SK-N-SH (cell line): ENCODE measurements around the gene ARHGEF10L. TPM values are rescaled to one million over a fixed set of nuclear protein-coding genes. Genes with fewer than 3 reads are reported as not detected.

Source experiments
- CTCF ChIA-PET: fragments of 300-600, 350-600 bp; formaldehyde crosslinking; extraction: SDS; loops from one replicate; lab custom pipeline; 2021; lab: Yijun Ruan, JAX
- POLR2A ChIA-PET: fragments of 350-600 bp; sonication (Branson Sonifier 250); formaldehyde crosslinking; extraction: SDS; loops from one replicate; lab custom pipeline; 2020; ENCODE audit warnings: antibody characterized with exemption, inconsistent platforms; lab: Yijun Ruan, JAX
- DNase-seq: peaks from one replicate; pipeline ENCODE4 v3.0.0; 2012
- H2AFZ ChIP-seq: fragments of 200-600 bp; sonication (generic); 2 replicates; pipeline ENCODE4 v1.8.1; 2016; ENCODE audit warnings: antibody characterized with exemption, mild to moderate bottlenecking, low read depth
- H3F3A ChIP-seq: fragments of 200-600 bp; sonication (generic); replicated peaks from 2 replicates; pipeline ENCODE3; 2016; ENCODE audit warnings: antibody characterized with exemption, mild to moderate bottlenecking; ENCODE audit not compliant: insufficient read depth
- H3K27ac ChIP-seq, 2 experiments: fragments of 200-500 bp in 1 of 2; fragments of 200-600 bp in 1 of 2; sonication (Bioruptor generic) in 1 of 2; sonication (generic), shearing (Covaris generic) in 1 of 2; 2 replicates each; pipeline versions ENCODE4 v1.5.1 to v1.6.1; 2014 to 2016; ENCODE audit warnings: low read depth in 2 of 2, inconsistent platforms in 1 of 2, low read length in 1 of 2, mild to moderate bottlenecking in 1 of 2, mixed read lengths in 1 of 2
- H3K27me3 ChIP-seq: fragments of 200-600 bp; sonication (generic), shearing (Covaris generic); 2 replicates; pipeline ENCODE4 v1.6.1; 2016; ENCODE audit warnings: mixed run types; ENCODE audit not compliant: insufficient read depth
- H3K36me3 ChIP-seq, 2 experiments: fragments of 200-500 bp in 1 of 2; fragments of 200-600 bp in 1 of 2; sonication (Bioruptor generic) in 1 of 2; sonication (generic) in 1 of 2; replicated peaks in 1 of 2; 2 replicates each; pipeline versions ENCODE3 to v1.5.1; 2014 to 2016; ENCODE audit warnings: low read length in 1 of 2, mild to moderate bottlenecking in 1 of 2; ENCODE audit not compliant: insufficient read depth in 2 of 2, control insufficient read depth in 1 of 2
- H3K4me1 ChIP-seq, 2 experiments: fragments of 200-500 bp in 1 of 2; fragments of 200-600 bp in 1 of 2; sonication (Bioruptor generic) in 1 of 2; sonication (generic), shearing (Covaris generic) in 1 of 2; 2 replicates each; pipeline versions ENCODE4 v1.5.1 to v1.6.1; 2014 to 2016; ENCODE audit warnings: low read depth in 1 of 2, low read length in 1 of 2, mixed run types in 1 of 2; ENCODE audit not compliant: insufficient read depth in 2 of 2, control insufficient read depth in 1 of 2
- H3K4me2 ChIP-seq: fragments of 200-600 bp; sonication (generic), shearing (Covaris generic); 2 replicates; pipeline ENCODE4 v1.6.1; 2017; ENCODE audit warnings: mixed run types
- H3K4me3 ChIP-seq, 2 experiments: fragments of 200-500 bp in 1 of 2; fragments of 200-600 bp in 1 of 2; sonication (Bioruptor generic) in 1 of 2; sonication (generic), shearing (Covaris generic) in 1 of 2; 2 replicates each; pipeline versions ENCODE4 v1.5.1 to v1.8.1; 2014 to 2016; ENCODE audit warnings: low read depth in 2 of 2, inconsistent platforms in 1 of 2, low read length in 1 of 2, mild to moderate bottlenecking in 1 of 2, mixed read lengths in 1 of 2, moderate library complexity in 1 of 2
- H3K79me2 ChIP-seq: fragments of 200-600 bp; sonication (generic); 2 replicates; pipeline ENCODE4 v1.8.1; 2017; ENCODE audit warnings: mild to moderate bottlenecking; ENCODE audit not compliant: insufficient read depth
- H3K9ac ChIP-seq: fragments of 200-600 bp; sonication (generic); 2 replicates; pipeline ENCODE4 v1.6.1; 2017; ENCODE audit warnings: mixed run types
- H3K9me2 ChIP-seq: fragments of 200-600 bp; sonication (generic); 2 replicates; pipeline ENCODE4 v1.6.1; 2017; ENCODE audit warnings: mixed run types
- H3K9me3 ChIP-seq: fragments of 200-600 bp; sonication (generic); 2 replicates; pipeline ENCODE4 v1.6.1; 2017; ENCODE audit warnings: mixed run types, mild to moderate bottlenecking, moderate library complexity
- H4K20me1 ChIP-seq: fragments of 200-600 bp; sonication (generic); 2 replicates; pipeline ENCODE4 v1.6.1; 2017; ENCODE audit warnings: mild to moderate bottlenecking, mixed run types; ENCODE audit not compliant: insufficient read depth
- CHD2 ChIP-seq: fragments of 150-350 bp; IDR thresholded peaks from 2 replicates; pipeline ENCODE4 v1.6.1; 2018; ENCODE audit warnings: low read length; ENCODE audit not compliant: partially characterized antibody
- ELF1 ChIP-seq: IDR thresholded peaks from 2 replicates; pipeline ENCODE4 v1.4.0; 2012
- EP300 ChIP-seq, 2 experiments: IDR thresholded peaks; 2 replicates each; pipeline versions ENCODE4 v1.4.0 to v1.6.1; 2012; ENCODE audit warnings: borderline replicate concordance in 1 of 2, low read depth in 1 of 2, low read length in 1 of 2
- EZH2phosphoT487 ChIP-seq: fragments of 200-600 bp; sonication (generic); IDR thresholded peaks from 2 replicates; pipeline ENCODE4 v1.6.1; 2017; ENCODE audit warnings: low read depth, mixed run types, mild to moderate bottlenecking, antibody characterized with exemption, moderate library complexity, borderline replicate concordance
- FOSL2 ChIP-seq: IDR thresholded peaks from 2 replicates; pipeline ENCODE4 v1.4.0; 2012; ENCODE audit warnings: low read depth, mild to moderate bottlenecking, moderate library complexity, borderline replicate concordance
- FOXJ3 ChIP-seq: sonication (generic); formaldehyde crosslinking; IDR thresholded peaks from 2 replicates; pipeline ENCODE4 v1.5.1; 2020; ENCODE audit warnings: mild to moderate bottlenecking, missing genetic modification reagents
- GATA2 ChIP-seq: sonication (generic); formaldehyde crosslinking; IDR thresholded peaks from 2 replicates; pipeline ENCODE4 v1.5.0; 2020; ENCODE audit warnings: mild to moderate bottlenecking, missing genetic modification reagents
- IRF3 ChIP-seq: fragments of 150-350 bp; IDR thresholded peaks from 2 replicates; pipeline ENCODE4 v1.6.1; 2016; ENCODE audit warnings: mild to moderate bottlenecking, low read depth, low read length
- JUND ChIP-seq: IDR thresholded peaks from 2 replicates; pipeline ENCODE4 v1.4.0; 2012
- MXI1 ChIP-seq: IDR thresholded peaks from 2 replicates; pipeline ENCODE4 v1.6.1; 2012; ENCODE audit warnings: mild to moderate bottlenecking, low read depth, low read length, improper control_type of control experiment
- NFIC ChIP-seq: IDR thresholded peaks from 2 replicates; pipeline ENCODE4 v1.4.0; 2012; ENCODE audit warnings: borderline replicate concordance
- PBX3 ChIP-seq: IDR thresholded peaks from 2 replicates; pipeline ENCODE4; 2012
- POLR2AphosphoS5 ChIP-seq: IDR thresholded peaks from 2 replicates; pipeline ENCODE4 v1.6.1; 2012; ENCODE audit warnings: low read depth, low read length
- RAD21 ChIP-seq: IDR thresholded peaks from 2 replicates; pipeline ENCODE4 v1.6.1; 2012; ENCODE audit warnings: mild to moderate bottlenecking, low read length
- RCOR1 ChIP-seq: fragments of 150-350 bp; IDR thresholded peaks from 2 replicates; pipeline ENCODE4 v1.6.1; 2017; ENCODE audit warnings: antibody characterized with exemption, low read length
- REST ChIP-seq: IDR thresholded peaks from 2 replicates; pipeline ENCODE4 v1.6.1; 2012; ENCODE audit warnings: mild to moderate bottlenecking, low read depth, low read length, moderate library complexity
- RFX5 ChIP-seq: IDR thresholded peaks from 2 replicates; pipeline ENCODE4 v1.6.1; 2012; ENCODE audit warnings: mild to moderate bottlenecking, improper control_type of control experiment, low read length
- RXRA ChIP-seq: IDR thresholded peaks from 2 replicates; pipeline ENCODE4 v1.4.0; 2012; ENCODE audit warnings: low read depth, mild to moderate bottlenecking, borderline replicate concordance
- SIN3A ChIP-seq: IDR thresholded peaks from 2 replicates; pipeline ENCODE4 v1.6.1; 2012; ENCODE audit warnings: low read depth, mild to moderate bottlenecking, low read length, moderate library complexity, borderline replicate concordance
- SMC3 ChIP-seq: IDR thresholded peaks from 2 replicates; pipeline ENCODE4 v1.6.1; 2012; ENCODE audit warnings: low read depth, low read length, improper control_type of control experiment
- TCF12 ChIP-seq: IDR thresholded peaks from 2 replicates; pipeline ENCODE4 v1.4.0; 2012
- TEAD4 ChIP-seq: IDR thresholded peaks from 2 replicates; pipeline ENCODE4 v1.4.0; 2012; ENCODE audit warnings: mild to moderate bottlenecking, borderline replicate concordance; ENCODE audit not compliant: insufficient read depth
- USF1 ChIP-seq: IDR thresholded peaks from 2 replicates; pipeline ENCODE4 v1.4.0; 2012; ENCODE audit warnings: low read depth, borderline replicate concordance
- YY1 ChIP-seq: IDR thresholded peaks from 2 replicates; pipeline ENCODE4 v1.4.0; 2012; ENCODE audit warnings: low read depth, mild to moderate bottlenecking
- whole genome bisulfite sequencing: methylation state at CpG from one replicate; pipeline ENCODE4 v1.1.6; 2017; ENCODE audit warnings: low lambda C conversion rate; 5-methylcytosine and 5-hydroxymethylcytosine counted together
- polyA plus RNA-seq, 3 experiments: library from polyadenylated mRNA; depleted of rRNA; stranded (reverse); fragments of >200 nt; gene quantifications; 2 replicates each; pipeline ENCODE4 v1.2.3, GENCODE V29; 2012

Gene ARHGEF10L
- polyA plus RNA-seq, 1 of the 3 experiments (the other 2 are of a cell fraction): 12.5 TPM

GRCh38 chr1:17566417-17566816 lies 26.9 kb downstream of the ARHGEF10L start:
- no peaks in the 10 kb centered on the region for H3K36me3 ChIP-seq
- H3K9ac ChIP-seq: no peak overlapping the region
- no peaks in the 10 kb centered on the region for H3K27me3 ChIP-seq
- WGBS: 80% methylated on average over 1 of the region's 3 CpGs
- TF ChIP-seq CHD2 (no peak), RXRA (no peak), SIN3A (no peak), POLR2AphosphoS5 (no peak), RCOR1 (no peak), FOSL2 (no peak), ELF1 (no peak), SMC3 (no peak), EZH2phosphoT487 (no peak), FOXJ3 (CRISPR knock-in tag) (no peak)
- H3F3A ChIP-seq: peaks cover 18% of the 10 kb centered on the region
- H3K9me2 ChIP-seq: no peaks in the 10 kb centered on the region
- H3K4me3 ChIP-seq: no peak overlapping the region
- peaks cover 19 to 42% of the 10 kb centered on the region in 2 experiments; a peak in 3 of 4 replicates for H3K4me1 ChIP-seq
- H3K27ac ChIP-seq: no peak overlapping the region
- no peaks in the 10 kb centered on the region for H3K9me3 ChIP-seq
- no peak for DNase-seq
- H3K4me2 ChIP-seq: no peak overlapping the region
- POLR2A ChIA-PET: no interaction called here
- H2AFZ ChIP-seq: no peak overlapping the region
- no peaks in the 10 kb centered on the region for H4K20me1 ChIP-seq
- peaks cover 65% of the 10 kb centered on the region for H3K79me2 ChIP-seq
- CTCF ChIA-PET: interaction anchor here (3.5 kb wide), 1 partner anchor 40 kb away, joined by 14 read pairs; no protein-coding TSS in a partner anchor

GRCh38 chr1:17566892-17567291 lies 27.4 kb downstream of the ARHGEF10L start:
- H3K27ac ChIP-seq: no peak overlapping the region
- CTCF ChIA-PET: interaction anchor here (3.5 kb wide), 1 partner anchor 39 kb away, joined by 14 read pairs; no protein-coding TSS in a partner anchor
- POLR2A ChIA-PET: no interaction called here

More at GRCh38 chr1:17566892-17567291, 27.4 kb downstream of the ARHGEF10L start:
- no peaks in the 10 kb centered on the region for H4K20me1 ChIP-seq
- H3K4me2 ChIP-seq: no peak overlapping the region
- H2AFZ ChIP-seq: no peak overlapping the region
- TF ChIP-seq GATA2 (no peak), JUND (no peak), IRF3 (no peak), MXI1 (no peak), REST (no peak), POLR2AphosphoS5 (no peak), PBX3 (no peak), SIN3A (no peak), RFX5 (no peak), RAD21 (no peak), USF1 (no peak), TEAD4 (no peak), EZH2phosphoT487 (no peak), TCF12 (no peak), NFIC (no peak), YY1 (no peak), EP300 (IDR thresholded peaks at IDR 0.05; ENCODE audit: borderline replicate concordance in 1 of 2, low read depth in 1 of 2, low read length in 1 of 2) (no peak)
- peaks cover 64% of the 10 kb centered on the region for H3K79me2 ChIP-seq
- H3K4me1 ChIP-seq: peaks cover 15 to 42% of the 10 kb centered on the region in 2 experiments; a peak in 3 of 4 replicates
- H3K36me3 ChIP-seq: no peaks in the 10 kb centered on the region
- H3K4me3 ChIP-seq: no peak overlapping the region
- WGBS: 89% methylated on average over 9 of the region's 9 CpGs
- no peak for DNase-seq
- H3K27me3 ChIP-seq: no peaks in the 10 kb centered on the region
- no peaks in the 10 kb centered on the region for H3K9me2 ChIP-seq
- H3K9ac ChIP-seq: no peak overlapping the region
- H3F3A ChIP-seq: peaks cover 16% of the 10 kb centered on the region
- H3K9me3 ChIP-seq: no peaks in the 10 kb centered on the region
